Hematopoietic multipotent progenitor cell treated with erythropoietin and hydrocortisone succinate and interleukin-3 and kit ligand, for 15 days (in vitro differentiated cells): ENCODE data around the gene MYH10.

Experiments used
- DNase-seq: peaks from one replicate; pipeline ENCODE4 v3.0.0-alpha.2; 2015; ENCODE audit warnings: low spot score

Gene MYH10

DNA sequence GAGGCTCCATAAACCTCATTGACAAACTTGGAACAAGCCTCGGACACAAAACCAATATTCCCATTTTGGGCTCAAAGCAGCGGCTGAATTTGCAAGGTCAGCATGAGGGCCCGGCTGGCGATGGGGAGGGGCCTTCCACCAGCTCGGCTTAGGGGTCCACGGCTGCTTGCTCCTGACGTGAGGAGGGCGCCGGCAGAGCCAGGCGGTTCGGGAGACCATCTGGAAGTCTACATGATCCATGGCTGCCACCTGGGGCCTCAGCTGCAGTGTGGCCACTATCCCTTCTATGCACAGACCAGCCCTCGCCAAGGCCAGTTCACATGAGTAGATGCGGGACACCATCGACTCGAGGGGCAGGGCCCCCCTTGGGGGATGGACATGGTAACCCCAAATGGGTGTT is 155.7 kb downstream of the MYH10 start:
- DNase-seq, result no peak

GRCh38 chr17:8473451-8474192 is 156.9 kb downstream of the MYH10 start:
- no peak for DNase-seq

GRCh38 chr17:8472663-8473062 is 157.9 kb downstream of the MYH10 start:
- no peak for DNase-seq

- no peak for DNase-seq
Observed at GRCh38 chr17:8470447-8471047, 160.0 kb downstream of the MYH10 start.

- DNase-seq, result no peak
Observed at GRCh38 chr17:8469964-8470363, 160.6 kb downstream of the MYH10 start.

DNA sequence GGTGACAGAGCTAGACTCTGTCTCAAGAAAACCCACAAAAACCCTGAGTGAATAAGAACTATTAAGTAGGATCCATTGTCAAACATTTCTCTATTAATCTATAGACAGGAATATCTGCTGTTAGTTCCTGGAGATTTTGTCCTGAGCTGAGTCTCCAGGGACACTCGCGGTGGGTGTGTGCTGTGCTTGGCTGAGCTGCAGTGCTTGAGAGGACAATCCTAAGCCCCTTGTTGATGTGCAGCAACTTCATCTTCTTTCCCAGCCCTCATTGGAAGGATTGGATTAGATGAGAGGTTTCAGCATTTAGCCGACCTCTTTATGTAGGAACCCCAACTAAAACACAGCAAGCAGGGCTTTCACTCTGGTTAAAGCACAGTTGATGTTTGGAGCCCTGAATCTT is 161.5 kb downstream of the MYH10 start:
- no peak for DNase-seq

GRCh38 chr17:8468127-8468526 is 162.4 kb downstream of the MYH10 start:
- no peak for DNase-seq

DNA sequence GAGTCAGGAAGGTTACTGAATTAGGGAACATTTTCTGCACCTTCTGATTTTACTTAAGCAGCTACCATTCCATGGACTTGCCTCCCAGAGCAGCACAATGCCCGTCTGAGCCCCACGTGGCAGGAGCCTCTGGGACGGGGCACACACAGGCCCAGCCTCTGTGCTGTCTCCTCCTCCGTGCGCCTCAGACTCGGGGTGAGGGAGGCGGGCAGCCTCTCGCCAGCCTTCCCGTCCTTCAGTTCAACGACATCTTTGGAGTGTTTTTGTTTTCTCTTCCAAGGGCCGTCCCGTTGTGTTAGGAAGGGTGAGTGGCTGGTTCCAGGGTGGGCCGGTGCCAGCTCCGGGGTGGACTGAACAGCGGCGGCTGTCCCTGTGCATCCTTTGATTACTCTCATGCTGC is 163.0 kb downstream of the MYH10 start:
- DNase-seq, result no peak

DNA sequence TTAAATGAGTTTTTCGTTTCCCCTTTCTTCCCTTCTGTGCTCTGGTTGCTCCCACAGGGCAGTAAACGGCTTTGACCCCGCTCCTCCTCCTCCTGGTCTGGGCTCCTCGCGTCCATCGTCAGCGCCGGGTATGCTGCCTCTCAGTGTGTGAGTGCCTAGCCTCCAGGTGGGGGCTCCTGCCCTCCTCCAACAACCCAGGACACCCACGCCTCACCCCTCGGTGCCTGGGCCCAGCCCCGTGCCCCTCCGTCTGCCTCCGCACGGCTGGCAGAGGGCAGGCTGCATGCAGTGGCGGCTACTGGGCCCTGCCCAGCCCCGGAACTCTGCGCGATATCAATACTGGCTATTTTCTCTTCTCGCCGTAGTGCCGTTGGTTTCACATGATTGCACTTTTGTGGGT is 163.7 kb downstream of the MYH10 start:
- DNase-seq, result no peak

DNA sequence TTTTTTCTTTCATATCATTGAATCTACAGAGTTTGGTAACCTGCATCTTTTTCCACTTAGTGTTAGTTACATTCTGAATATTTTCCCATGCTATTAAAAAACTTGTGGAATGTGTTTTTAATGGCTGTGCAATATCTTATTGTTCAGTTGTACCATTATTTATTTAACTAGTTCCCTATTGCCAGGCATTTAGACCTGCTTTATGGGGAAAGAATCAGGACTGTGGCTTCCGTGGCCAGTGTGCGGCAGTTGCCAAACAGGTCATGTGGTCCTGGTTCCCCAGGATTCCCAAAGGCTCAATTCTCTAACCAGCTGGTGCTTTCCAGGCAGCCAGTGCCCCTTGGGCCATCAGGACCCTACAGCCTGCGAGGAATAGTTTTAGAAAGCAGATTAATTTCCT is 164.1 kb downstream of the MYH10 start:
- DNase-seq, result no peak

GRCh38 chr17:8465759-8466158 is 164.8 kb downstream of the MYH10 start:
- DNase-seq, result no peak

GRCh38 chr17:8465356-8465755 is 165.2 kb downstream of the MYH10 start:
- no peak for DNase-seq

GRCh38 chr17:8464941-8465340 is 165.6 kb downstream of the MYH10 start:
- no peak for DNase-seq

DNA sequence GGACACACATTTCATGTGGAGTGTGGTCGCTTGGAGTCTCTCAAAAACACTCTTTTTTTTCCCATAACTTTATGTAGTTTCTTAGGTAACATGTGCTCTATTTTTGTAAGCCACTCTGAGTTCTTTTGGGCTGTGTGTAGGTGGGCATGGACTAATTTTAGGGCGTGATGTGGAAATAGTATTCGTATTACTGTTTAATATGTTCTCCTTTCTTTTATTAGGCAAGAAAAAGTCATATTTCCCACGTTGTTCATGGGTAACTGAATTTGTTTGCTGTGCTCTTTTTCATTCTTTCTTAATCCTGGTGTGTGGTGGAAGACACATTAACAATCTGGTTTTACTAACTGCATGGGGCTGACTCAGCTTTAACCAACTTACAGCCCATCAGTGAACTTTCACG is 167.4 kb downstream of the MYH10 start:
- no peak for DNase-seq

DNA sequence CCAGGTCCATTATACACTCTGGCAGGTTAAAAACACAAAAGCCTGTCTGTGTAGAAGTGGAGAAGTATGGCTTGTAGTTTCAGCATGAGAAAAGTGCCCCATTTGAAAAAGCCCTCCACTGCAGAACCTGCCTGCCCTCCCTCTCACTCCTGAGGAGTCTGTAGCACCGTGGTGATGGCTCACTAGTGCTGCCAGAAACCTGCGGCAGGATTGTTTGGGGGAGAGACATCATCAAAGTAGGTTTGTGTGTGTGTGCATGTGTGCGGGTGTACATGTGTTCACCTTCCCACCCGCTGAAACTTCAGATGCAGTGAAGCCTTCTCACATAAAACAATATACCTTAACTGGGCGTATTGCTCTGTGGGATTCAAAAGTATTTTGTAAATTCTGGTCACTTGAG is 168.0 kb downstream of the MYH10 start:
- DNase-seq, result no peak

GRCh38 chr17:8459831-8460230 is 170.7 kb downstream of the MYH10 start:
- no peak for DNase-seq

GRCh38 chr17:8459107-8459506 is 171.4 kb downstream of the MYH10 start:
- no peak for DNase-seq

GRCh38 chr17:8458128-8458527 is 172.4 kb downstream of the MYH10 start:
- DNase-seq, result no peak

- no peak for DNase-seq
Observed at GRCh38 chr17:8455665-8456209, 174.8 kb downstream of the MYH10 start.

DNA sequence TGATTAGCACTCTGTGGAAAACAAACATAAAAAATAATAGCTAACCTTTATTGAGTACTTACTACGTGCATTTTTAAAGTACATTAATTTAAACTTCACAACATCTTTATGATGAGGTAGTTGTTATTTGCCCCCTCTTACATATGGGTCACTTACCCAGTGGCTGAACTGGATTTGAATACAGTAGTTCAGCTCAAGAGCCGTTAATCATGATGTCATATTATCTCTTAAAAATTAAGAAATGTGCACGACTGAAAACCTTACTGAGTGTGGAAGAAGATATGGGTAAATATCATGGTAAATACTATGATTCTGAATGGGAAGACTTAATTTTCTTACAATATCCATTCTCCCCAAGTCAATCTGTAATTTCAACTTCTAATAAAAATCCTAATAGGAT is 177.2 kb downstream of the MYH10 start:
- no peak for DNase-seq

DNA sequence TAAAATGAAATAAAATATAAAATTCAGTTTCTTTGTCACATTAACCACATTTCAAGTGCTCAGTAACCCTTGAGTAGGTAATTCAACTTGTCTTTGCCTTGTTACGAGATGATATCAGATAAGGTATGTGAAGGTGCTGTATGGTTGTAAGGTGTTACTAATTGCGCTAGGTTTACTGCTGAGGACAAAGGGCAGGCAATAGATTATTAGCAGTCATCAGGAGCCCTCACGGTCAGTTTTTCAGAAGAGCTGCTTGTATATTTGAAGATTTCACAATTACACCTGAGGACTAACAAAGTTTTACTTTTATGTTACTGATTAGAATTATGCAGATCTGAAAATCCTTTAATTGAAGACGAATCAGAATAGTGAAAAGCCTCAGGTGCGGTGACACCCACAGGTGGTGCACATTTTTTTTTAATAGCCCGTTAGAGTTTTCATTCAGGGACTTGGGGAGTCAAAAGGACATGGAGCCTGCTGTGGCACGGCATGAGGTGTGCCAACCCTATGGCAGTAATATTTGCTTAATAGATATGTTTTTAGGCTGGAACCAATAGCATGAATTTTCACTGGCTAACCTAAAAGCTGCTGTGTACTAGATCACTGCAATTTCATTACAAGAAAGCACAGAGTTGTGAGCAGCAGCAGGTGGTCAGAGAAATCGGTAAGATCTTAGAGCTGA is 178.5 kb downstream of the MYH10 start:
- no peak for DNase-seq

DNA sequence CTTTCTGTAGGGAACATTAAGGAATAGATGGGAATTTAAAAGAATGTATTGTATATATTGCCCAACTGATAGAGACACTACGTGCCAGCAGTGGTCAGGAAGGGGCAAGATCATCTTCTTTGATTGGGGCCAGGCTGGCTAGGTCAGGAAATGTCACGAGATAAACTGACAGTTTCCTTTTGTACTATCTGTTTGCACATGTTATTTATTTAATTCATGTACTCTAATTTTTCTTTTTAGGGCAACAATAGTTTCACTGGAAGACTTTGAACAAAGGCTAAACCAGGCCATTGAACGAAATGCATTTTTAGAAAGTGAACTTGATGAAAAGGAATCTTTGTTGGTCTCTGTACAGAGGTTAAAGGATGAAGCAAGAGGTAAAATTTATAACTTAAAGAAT is 182.2 kb downstream of the MYH10 start:
- no peak for DNase-seq

DNA sequence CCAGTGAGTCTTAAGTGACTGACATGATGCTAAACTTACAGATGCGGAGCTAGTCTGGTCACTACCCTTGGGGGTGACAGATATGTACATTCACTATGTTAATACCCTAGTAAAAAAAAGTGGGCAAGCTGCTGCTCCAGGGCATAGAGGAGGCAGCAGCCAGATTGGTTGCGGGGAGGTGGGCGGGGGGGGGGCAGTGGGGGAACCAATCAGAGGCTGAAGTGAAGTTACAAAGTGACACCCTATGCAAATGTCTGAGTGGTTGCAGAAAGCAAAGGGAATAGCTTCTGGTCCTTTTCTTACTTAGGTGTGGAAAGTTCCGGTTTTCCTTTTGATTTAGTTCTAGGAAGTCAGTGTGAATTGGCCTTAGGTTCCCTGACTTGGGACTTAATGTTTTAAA is 182.7 kb downstream of the MYH10 start:
- DNase-seq, result no peak
